A549 (cell line): Measurements from ENCODE around the gene SORCS3. TPM values are rescaled to one million over a fixed set of nuclear protein-coding genes. Genes with fewer than 3 reads are reported as not detected.

Experiments
- ATAC-seq, 2 experiments: fragments of 200-7000 bp in 1 of 2; fragments of >200 bp in 1 of 2; cut with Nextera tagmentation in 1 of 2; cut with Tn5 transposase in 1 of 2; 3 replicates each; pipeline versions ENCODE4 v1.8.0 to v1.9.1; 2018 to 2020; ENCODE audit warnings: mild to moderate bottlenecking in 1 of 2, moderate library complexity in 1 of 2
- CTCF ChIA-PET: fragments of 300-600 bp; sonication (Branson Sonifier 250); formaldehyde crosslinking; extraction: SDS; loops from one replicate; lab custom pipeline; 2021; ENCODE audit warnings: antibody characterized with exemption, inconsistent platforms; lab: Yijun Ruan, JAX
- POLR2A ChIA-PET: fragments of 350-600 bp; formaldehyde crosslinking; extraction: SDS; loops from one replicate; lab custom pipeline; 2021; ENCODE audit warnings: antibody characterized with exemption, inconsistent platforms; lab: Yijun Ruan, JAX
- DNase-seq, 2 experiments: peaks; one replicate each; pipeline versions ENCODE4 v3.0.0 to v3.0.0-alpha.2; 2011 to 2016; ENCODE audit warnings: low read depth in 1 of 2, low spot score in 1 of 2
- FAIRE-seq: peaks from 2 replicates; lab custom pipeline; 2011; peaks lifted over from hg19 to GRCh38; lab: Jason Lieb, UNC
- H3K27ac ChIP-seq, 2 experiments: fragments of >200 bp; sonication (Bioruptor Twin); formaldehyde crosslinking; 3 replicates each; pipeline ENCODE4 v1.5.1; 2016 to 2017
- H3K4me1 ChIP-seq: fragments of >200 bp; sonication (Bioruptor Twin); formaldehyde crosslinking; 3 replicates; pipeline ENCODE4 v1.6.1; 2016
- H3K4me2 ChIP-seq: fragments of >200 bp; sonication (Bioruptor Twin); formaldehyde crosslinking; 3 replicates; pipeline ENCODE4 v1.6.1; 2016
- H3K4me3 ChIP-seq: fragments of >200 bp; sonication (Bioruptor Twin); formaldehyde crosslinking; 3 replicates; pipeline ENCODE4 v1.5.1; 2016
- H3K9me3 ChIP-seq: fragments of >200 bp; sonication (Bioruptor Twin); formaldehyde crosslinking; 3 replicates; pipeline ENCODE4 v1.6.1; 2016
- BCL3 ChIP-seq: fragments of >200 bp; sonication (Bioruptor Twin); formaldehyde crosslinking; IDR thresholded peaks from 3 replicates; pipeline ENCODE4 v1.6.1; 2016
- CBX2 ChIP-seq: fragments of 200-600 bp; sonication (generic); IDR thresholded peaks from 2 replicates; pipeline ENCODE4 v1.6.1; 2016; ENCODE audit warnings: low read depth, mild to moderate bottlenecking, borderline replicate concordance
- CBX8 ChIP-seq: fragments of 200-600 bp; sonication (generic); IDR thresholded peaks from 2 replicates; pipeline ENCODE4 v1.6.1; 2016
- CEBPB ChIP-seq, 2 experiments: fragments of >200 bp in 1 of 2; sonication (Bioruptor Twin) in 1 of 2; formaldehyde crosslinking in 1 of 2; IDR thresholded peaks; 2 replicates each; pipeline ENCODE4 v1.6.1; 2012 to 2016
- CHD4 ChIP-seq: fragments of 200-600 bp; sonication (generic); IDR thresholded peaks from 2 replicates; pipeline ENCODE4 v1.6.1; 2016; ENCODE audit warnings: antibody characterized with exemption, mild to moderate bottlenecking, borderline replicate concordance
- CTCF ChIP-seq: fragments of >200 bp; sonication (Bioruptor Twin); formaldehyde crosslinking; IDR thresholded peaks from 3 replicates; pipeline ENCODE4 v1.5.1; 2016
- EHMT2 ChIP-seq: fragments of 200-600 bp; sonication (generic); IDR thresholded peaks from 2 replicates; pipeline ENCODE4 v1.6.1; 2016; ENCODE audit warnings: antibody characterized with exemption, low read depth, mild to moderate bottlenecking, moderate library complexity
- ELK1 ChIP-seq: fragments of 150-350 bp; IDR thresholded peaks from 2 replicates; pipeline ENCODE4 v1.6.1; 2014; ENCODE audit warnings: low read depth, mild to moderate bottlenecking, low read length
- EP300 ChIP-seq, 2 experiments: fragments of >200 bp; sonication (Bioruptor Twin); formaldehyde crosslinking; IDR thresholded peaks; 2 replicates in 1 of 2; 3 replicates in 1 of 2; pipeline ENCODE4 v1.6.1; 2016 to 2017
- FOSB ChIP-seq: fragments of 250-450 bp; sonication (Bioruptor Pico); IDR thresholded peaks from 2 replicates; pipeline ENCODE4 v1.5.0; 2020; ENCODE audit warnings: mild to moderate bottlenecking, moderate library complexity
- FOSL2 ChIP-seq, 2 experiments: fragments of 450-650 bp in 1 of 2; fragments of >200 bp in 1 of 2; sonication (Bioruptor Twin) in 1 of 2; formaldehyde crosslinking; IDR thresholded peaks; 2 replicates each; pipeline versions ENCODE4 v1.5.0 to v1.6.1; 2016 to 2020; ENCODE audit warnings: mild to moderate bottlenecking in 1 of 2, moderate library complexity in 1 of 2
- FOXS1 ChIP-seq: fragments of 250-450 bp; sonication (Bioruptor Pico); IDR thresholded peaks from 2 replicates; pipeline ENCODE4 v1.5.0; 2020; ENCODE audit warnings: mild to moderate bottlenecking, moderate library complexity
- GATA3 ChIP-seq: IDR thresholded peaks from 2 replicates; pipeline ENCODE4 v1.6.1; 2012; ENCODE audit warnings: borderline replicate concordance
- HEYL ChIP-seq: fragments of 250-450 bp; sonication (Bioruptor Pico); IDR thresholded peaks from 2 replicates; pipeline ENCODE4 v1.8.0; 2021; ENCODE audit warnings: mild to moderate bottlenecking, moderate library complexity
- HOXB13 ChIP-seq: fragments of 250-450 bp; sonication (Bioruptor Pico); IDR thresholded peaks from 2 replicates; pipeline ENCODE4 v1.5.0; 2020; ENCODE audit warnings: low read depth, mild to moderate bottlenecking, moderate library complexity
- JUN ChIP-seq, 2 experiments: fragments of >200 bp; sonication (Bioruptor Twin); formaldehyde crosslinking; IDR thresholded peaks; 2 replicates in 1 of 2; 3 replicates in 1 of 2; pipeline ENCODE4 v1.6.1; 2016 to 2017
- JUNB ChIP-seq: fragments of >200 bp; sonication (Bioruptor Twin); formaldehyde crosslinking; IDR thresholded peaks from 2 replicates; pipeline ENCODE4 v1.6.1; 2016
- KDM1A ChIP-seq: fragments of 200-600 bp; sonication (generic); IDR thresholded peaks from 2 replicates; pipeline ENCODE4 v1.6.1; 2016; ENCODE audit warnings: low read depth, mild to moderate bottlenecking
- MAFK ChIP-seq: fragments of 450-650 bp; IDR thresholded peaks from 2 replicates; pipeline ENCODE4 v1.6.1; 2014; ENCODE audit not compliant: partially characterized antibody
- MAX ChIP-seq: IDR thresholded peaks from 2 replicates; pipeline ENCODE4 v1.6.1; 2012
- NPAS2 ChIP-seq: fragments of 250-450 bp; sonication (Bioruptor Pico); IDR thresholded peaks from 2 replicates; pipeline ENCODE4 v1.8.0; 2022; ENCODE audit warnings: mild to moderate bottlenecking, moderate library complexity, borderline replicate concordance
- NR3C1 ChIP-seq: fragments of >200 bp; sonication (Bioruptor Twin); formaldehyde crosslinking; IDR thresholded peaks from 3 replicates; pipeline ENCODE4 v1.6.1; 2017
- POLR2A ChIP-seq: IDR thresholded peaks from 2 replicates; pipeline ENCODE4 v1.6.1; 2012; ENCODE audit warnings: mild to moderate bottlenecking, low read length
- POLR2AphosphoS2 ChIP-seq: conservative IDR thresholded peaks from 2 replicates; pipeline ENCODE4 v1.6.1; 2012; ENCODE audit warnings: low read length, improper control_type of control experiment, inconsistent platforms
- RAD21 ChIP-seq, 2 experiments: fragments of >200 bp in 1 of 2; sonication (Bioruptor Twin) in 1 of 2; formaldehyde crosslinking in 1 of 2; IDR thresholded peaks in 1 of 2; conservative IDR thresholded peaks in 1 of 2; 2 replicates in 1 of 2; 3 replicates in 1 of 2; pipeline ENCODE4 v1.6.1; 2012 to 2018; ENCODE audit warnings: inconsistent platforms in 1 of 2
- RARB ChIP-seq: fragments of 250-450 bp; sonication (Bioruptor Pico); IDR thresholded peaks from 2 replicates; pipeline ENCODE4 v1.8.0; 2021; ENCODE audit warnings: mild to moderate bottlenecking, moderate library complexity
- RFX5 ChIP-seq: fragments of 450-650 bp; IDR thresholded peaks from 2 replicates; pipeline ENCODE4 v1.7.1; 2014; ENCODE audit warnings: antibody characterized with exemption, mild to moderate bottlenecking, moderate library complexity
- RNF2 ChIP-seq: fragments of 200-600 bp; sonication (generic); IDR thresholded peaks from 2 replicates; pipeline ENCODE4 v1.6.1; 2016; ENCODE audit warnings: low read depth, mild to moderate bottlenecking, antibody characterized with exemption, moderate library complexity, borderline replicate concordance
- SREBF2 ChIP-seq: fragments of 450-650 bp; IDR thresholded peaks from 2 replicates; pipeline ENCODE4 v1.6.1; 2014; ENCODE audit warnings: mild to moderate bottlenecking, moderate library complexity
- TP53 ChIP-seq: fragments of 250-450 bp; sonication (Bioruptor Pico); IDR thresholded peaks from 2 replicates; pipeline ENCODE4 v1.5.0; 2021; ENCODE audit warnings: mild to moderate bottlenecking, moderate library complexity
- ZC3H11A ChIP-seq: fragments of 450-650 bp; IDR thresholded peaks from 2 replicates; pipeline ENCODE4 v1.6.1; 2014; ENCODE audit warnings: antibody characterized with exemption, mild to moderate bottlenecking
- ZFP36 ChIP-seq: fragments of 450-650 bp; IDR thresholded peaks from 2 replicates; pipeline ENCODE4 v1.6.1; 2014; ENCODE audit warnings: borderline replicate concordance; ENCODE audit not compliant: partially characterized antibody
- ZSCAN20 ChIP-seq: fragments of 250-450 bp; sonication (Bioruptor Pico); IDR thresholded peaks from 2 replicates; pipeline ENCODE4 v1.8.0; 2022; ENCODE audit warnings: mild to moderate bottlenecking, moderate library complexity
- WGBS: methylation state at CpG from one replicate; pipeline ENCODE4 v1.1.6; 2017; ENCODE audit errors: missing lambda C conversion rate; 5-methylcytosine and 5-hydroxymethylcytosine counted together
- polyA plus RNA-seq, 4 experiments: library from polyadenylated mRNA; depleted of rRNA in 3 of 4; stranded (reverse); fragments of >200 nt; fragmentation: RNase III in 1 of 4; extraction: RNeasy Plus Mini Kit Qiagen cat#74134 plus additional on column Dnase treatment in 1 of 4; gene quantifications; 2 replicates in 3 of 4; 3 replicates in 1 of 4; pipeline ENCODE4 v1.2.3, GENCODE V29; 2011 to 2017

Gene SORCS3
- polyA plus RNA-seq, 2 of the 4 experiments (the other 2 are of a cell fraction), result not detected

- ChIA-PET POLR2A (no interaction called here), CTCF (no interaction called here)
- FAIRE-seq (no peak), DNase-seq (no peak), ATAC-seq (no peak)
- Histone ChIP-seq H3K4me3 (no peak overlapping the region), H3K9me3 (no peaks in the 10 kb centered on the region), H3K4me2 (no peak overlapping the region), H3K4me1 (no peaks in the 10 kb centered on the region), H3K27ac (no peak overlapping the region)
- TF ChIP-seq BCL3, result no peak
- no peak for TF ChIP-seq EHMT2
- no peak for TF ChIP-seq POLR2AphosphoS2
- TF ChIP-seq ZC3H11A, result no peak
- TF ChIP-seq POLR2A, result no peak
- no peak for TF ChIP-seq HEYL
- TF ChIP-seq GATA3, result no peak
- no peak for TF ChIP-seq ZSCAN20
- no peak for TF ChIP-seq CBX2
- TF ChIP-seq HOXB13 (CRISPR knock-in tag), result no peak
- no peak for TF ChIP-seq CEBPB (IDR thresholded peaks at IDR 0.05)
- TF ChIP-seq JUNB, result no peak
- no peak for TF ChIP-seq EP300 (IDR thresholded peaks at IDR 0.05)
- TF ChIP-seq ELK1, result no peak
- TF ChIP-seq TP53 (CRISPR knock-in tag), result no peak
- TF ChIP-seq JUN (IDR thresholded peaks at IDR 0.05), result no peak
- TF ChIP-seq RNF2, result no peak
- no peak for TF ChIP-seq FOXS1
- no peak for TF ChIP-seq RARB
- 0% methylated on average over 2 of the region's 2 CpGs for WGBS
These were observed 569.5 kb downstream of the SORCS3 start for GRCh38 chr10:105210546-105210945.

- 44% methylated on average over 2 of the region's 2 CpGs for WGBS
- no peak for DNase-seq
These were observed 596.6 kb downstream of the SORCS3 start for GRCh38 chr10:105237685-105238084.

GRCh38 chr10:105239311-105240219, 598.5 kb downstream of the SORCS3 start:
- Histone ChIP-seq H3K4me1 (no peaks in the 10 kb centered on the region), H3K4me3 (no peak overlapping the region), H3K27ac (no peak overlapping the region), H3K4me2 (no peak overlapping the region), H3K9me3 (0 out of 3 replicates have a peak, but pooled peaks cover 3% of the 10 kb centered on the region)
- ChIA-PET CTCF (no interaction called here), POLR2A (no interaction called here)
- WGBS, result 6% methylated on average over 2 of the region's 2 CpGs
- FAIRE-seq (no peak), ATAC-seq (no peak), DNase-seq (no peak)
- TF ChIP-seq ZFP36 (no peak), ZSCAN20 (no peak), CTCF (no peak), JUNB (no peak), CEBPB (IDR thresholded peaks at IDR 0.05) (no peak), NR3C1 (no peak), EP300 (IDR thresholded peaks at IDR 0.05) (no peak), HOXB13 (CRISPR knock-in tag) (no peak), CBX8 (no peak), FOSL2 (IDR thresholded peaks at IDR 0.05) (no peak), FOSL2 (CRISPR knock-in tag; IDR thresholded peaks at IDR 0.05) (no peak), NPAS2 (CRISPR knock-in tag) (no peak), SREBF2 (no peak), MAFK (no peak), RAD21 (conservative IDR thresholded peaks at IDR 0.05 in 1 of 2, IDR thresholded peaks at IDR 0.05 in 1 of 2) (no peak), FOXS1 (no peak)

More at GRCh38 chr10:105237685-105238084, 596.6 kb downstream of the SORCS3 start:
- Histone ChIP-seq H3K4me1 (no peaks in the 10 kb centered on the region), H3K27ac (no peak overlapping the region), H3K4me2 (no peak overlapping the region), H3K9me3 (0 out of 3 replicates have a peak, but pooled peaks cover 3% of the 10 kb centered on the region), H3K4me3 (no peak overlapping the region)
- ChIA-PET CTCF (no interaction called here), POLR2A (no interaction called here)
- ATAC-seq (no peak), FAIRE-seq (no peak)
- TF ChIP-seq ZFP36 (no peak), KDM1A (no peak), RFX5 (no peak), MAX (no peak), FOSB (no peak), CHD4 (no peak)
- TF ChIP-seq, all 56 proteins: peak for 0
